ENCODE data around the gene VAMP8.
"Not testable (repeated sequence)": the region's sequence is repeated elsewhere in the genome, so short reads cannot be mapped to it uniquely, and the experiment has no call there.

VAMP8 gene

DNA sequence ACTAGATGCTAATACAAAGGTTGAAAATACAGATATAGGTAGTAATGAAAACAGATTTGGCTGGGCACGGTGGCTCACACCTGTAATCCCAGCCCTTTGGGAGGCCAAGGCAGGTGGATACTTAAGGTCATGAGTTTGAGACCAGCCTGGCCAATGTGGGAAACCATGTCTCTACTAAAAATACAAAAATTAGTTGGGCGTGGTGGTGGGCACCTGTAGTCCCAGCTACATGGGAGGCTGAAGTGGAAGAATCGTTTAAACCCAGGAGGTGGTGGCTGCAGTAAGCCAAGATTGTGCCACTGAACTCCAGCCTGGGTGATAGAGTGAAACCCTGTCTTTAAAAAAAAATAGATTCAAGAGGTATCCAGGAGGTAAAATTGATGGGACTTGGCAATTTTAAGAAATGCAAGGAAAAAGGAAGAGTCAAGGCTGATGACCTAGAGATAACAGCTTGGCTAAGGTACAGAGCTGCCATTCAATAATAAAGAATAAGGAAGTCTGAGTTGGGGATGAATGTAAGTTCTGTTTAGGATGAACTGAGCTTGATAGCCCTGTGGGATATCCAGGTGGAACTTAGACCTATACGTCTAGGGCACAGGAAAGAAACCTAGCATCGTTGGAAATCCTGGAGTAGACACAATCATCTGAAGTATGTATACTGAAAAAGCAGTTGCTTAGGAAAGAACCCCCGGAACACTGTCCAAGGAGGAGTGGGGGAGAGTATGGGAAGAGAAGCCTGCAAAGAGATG lies 29.4 kb upstream of the VAMP8 start:
- DNase-seq: no peak

DNA sequence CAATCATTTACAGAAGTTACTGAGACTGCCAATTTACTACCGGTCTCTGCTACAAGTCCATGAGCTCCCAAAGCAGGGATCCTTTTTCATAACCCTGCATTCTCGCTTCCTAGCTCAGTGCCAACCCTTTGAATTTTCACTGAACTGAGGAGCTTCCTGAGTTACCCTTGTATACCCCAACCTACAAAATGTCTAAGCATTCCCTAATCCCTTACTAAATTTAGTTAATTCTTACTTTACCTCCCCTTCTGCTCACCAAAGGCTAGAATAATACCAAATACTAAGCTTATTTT lies 28.8 kb upstream of the VAMP8 start:
- no peak for DNase-seq

DNA sequence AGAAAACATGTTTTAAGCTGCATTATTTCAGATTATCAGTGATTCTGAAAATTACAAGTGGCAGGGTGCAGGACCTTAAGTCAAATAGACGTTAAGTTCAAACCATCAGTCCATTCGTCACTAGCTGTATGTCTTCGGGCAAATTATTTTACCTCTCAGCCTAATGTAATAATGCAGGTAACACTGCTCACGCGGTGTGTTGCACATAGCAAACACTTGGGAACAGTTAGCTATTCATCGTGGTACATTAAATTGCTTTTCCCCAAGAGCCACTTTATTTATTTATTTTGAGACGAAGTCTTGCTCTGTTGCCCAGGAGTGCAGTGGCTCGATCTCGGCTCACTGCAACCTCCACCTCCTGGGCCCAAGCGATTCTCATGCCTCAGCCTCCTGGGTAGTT lies 28.3 kb upstream of the VAMP8 start:
- DNase-seq: no peak

DNA sequence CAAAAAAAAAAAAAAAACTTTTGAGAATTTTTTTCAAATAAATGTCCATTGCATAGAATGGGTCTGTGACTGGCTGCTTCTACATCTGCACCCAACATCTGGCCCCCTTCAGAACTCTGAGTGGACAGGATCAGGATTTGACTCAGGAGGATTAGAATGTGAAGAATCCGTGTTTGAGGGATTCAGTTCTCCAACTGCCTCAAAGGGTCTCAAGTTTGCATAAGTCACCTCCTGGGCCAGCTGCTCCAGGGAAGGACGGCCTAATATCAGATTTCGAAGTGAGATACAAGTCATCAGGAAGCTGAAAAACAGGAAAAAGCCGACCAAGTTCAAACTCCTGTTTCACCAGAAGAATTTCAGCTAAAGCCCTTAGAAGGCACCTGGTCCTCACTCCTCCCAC lies 27.6 kb upstream of the VAMP8 start:
- no peak for DNase-seq

DNA sequence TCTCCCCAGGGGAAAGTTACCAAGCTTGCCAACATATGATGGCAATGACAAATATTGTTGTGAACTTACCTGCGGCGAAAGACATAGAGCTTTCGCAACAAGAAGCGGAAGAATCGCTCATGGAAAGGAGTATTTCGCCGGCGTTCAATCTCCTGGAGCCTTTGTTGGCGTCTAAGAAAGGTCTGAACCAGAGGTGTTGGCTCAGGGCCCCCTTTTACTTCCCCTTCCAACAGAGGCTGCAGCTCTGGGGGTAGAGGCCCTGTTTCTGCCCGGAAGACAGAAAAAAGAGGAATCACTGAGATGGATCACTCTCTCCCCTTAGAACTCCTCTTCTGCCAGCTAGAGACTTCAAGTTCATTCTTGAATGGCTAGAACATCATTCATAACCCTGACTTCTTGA lies 26.9 kb upstream of the VAMP8 start:
- no peak for DNase-seq

DNA sequence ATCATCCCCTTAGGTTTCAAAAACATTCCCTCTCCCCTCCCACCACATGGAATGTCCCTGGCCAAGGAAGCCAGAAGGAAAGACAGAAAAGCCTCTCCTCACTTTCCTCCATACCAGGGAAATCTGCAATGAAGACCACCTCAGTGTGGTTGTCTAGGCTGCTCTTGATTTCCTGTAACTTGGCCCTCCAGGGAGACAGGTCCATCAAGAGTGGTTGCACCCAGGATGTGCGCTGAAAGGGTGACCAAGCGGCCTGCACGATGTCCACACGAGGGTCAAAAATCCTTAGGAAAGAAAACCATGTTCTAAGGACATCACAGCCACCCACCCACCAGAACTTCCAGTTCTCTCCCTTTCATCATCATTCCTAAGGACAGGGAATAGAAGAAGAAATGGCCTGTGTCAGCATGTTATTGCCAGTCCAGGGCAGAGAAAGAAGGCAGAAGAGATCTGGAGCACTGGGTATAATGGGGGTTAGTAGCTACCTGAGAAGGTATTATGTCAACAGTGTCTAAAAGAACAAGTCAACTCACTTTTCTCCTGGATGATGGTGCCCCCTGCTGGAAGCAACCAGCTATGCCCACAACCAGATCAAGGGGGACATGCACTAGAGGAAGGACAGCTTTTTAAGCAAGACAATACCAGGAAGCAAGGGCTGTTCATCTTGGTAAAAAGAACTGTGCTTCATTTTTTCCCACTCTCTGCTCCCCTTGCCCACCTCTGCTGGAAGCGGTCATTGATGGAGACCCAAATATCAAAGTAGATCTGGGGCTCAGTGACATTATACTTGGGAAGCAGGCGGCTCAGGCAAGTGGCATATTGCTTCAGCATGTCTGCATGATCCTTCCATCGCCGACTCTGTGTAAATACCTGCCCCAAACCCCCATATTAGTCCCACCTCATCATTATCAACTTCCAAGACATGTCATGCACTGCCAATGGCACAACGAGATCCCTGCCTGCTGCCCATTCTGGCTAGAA lies 25.4 kb upstream of the VAMP8 start:
- DNase-seq: peak; percentile 82

DNA sequence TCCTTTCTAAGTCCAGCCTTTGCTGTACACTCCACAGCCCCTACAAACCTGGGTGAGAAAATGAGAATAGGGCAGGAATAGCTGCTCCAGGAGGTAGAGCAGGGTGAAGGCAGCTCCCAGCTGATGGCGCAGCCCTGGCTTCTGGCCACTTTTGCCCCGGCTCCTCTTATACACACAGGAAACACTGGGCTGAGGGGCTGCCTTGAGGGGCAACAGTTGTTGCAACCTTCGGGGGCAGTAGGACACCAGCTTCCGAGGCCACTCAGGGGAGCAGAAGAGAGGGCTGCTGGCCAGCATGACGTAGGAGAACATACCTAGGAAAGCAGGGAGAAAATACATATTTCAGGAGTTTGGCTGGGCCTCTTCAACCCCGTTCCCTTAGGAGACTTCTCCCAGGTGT lies 24.2 kb upstream of the VAMP8 start:
- no peak for DNase-seq

DNA sequence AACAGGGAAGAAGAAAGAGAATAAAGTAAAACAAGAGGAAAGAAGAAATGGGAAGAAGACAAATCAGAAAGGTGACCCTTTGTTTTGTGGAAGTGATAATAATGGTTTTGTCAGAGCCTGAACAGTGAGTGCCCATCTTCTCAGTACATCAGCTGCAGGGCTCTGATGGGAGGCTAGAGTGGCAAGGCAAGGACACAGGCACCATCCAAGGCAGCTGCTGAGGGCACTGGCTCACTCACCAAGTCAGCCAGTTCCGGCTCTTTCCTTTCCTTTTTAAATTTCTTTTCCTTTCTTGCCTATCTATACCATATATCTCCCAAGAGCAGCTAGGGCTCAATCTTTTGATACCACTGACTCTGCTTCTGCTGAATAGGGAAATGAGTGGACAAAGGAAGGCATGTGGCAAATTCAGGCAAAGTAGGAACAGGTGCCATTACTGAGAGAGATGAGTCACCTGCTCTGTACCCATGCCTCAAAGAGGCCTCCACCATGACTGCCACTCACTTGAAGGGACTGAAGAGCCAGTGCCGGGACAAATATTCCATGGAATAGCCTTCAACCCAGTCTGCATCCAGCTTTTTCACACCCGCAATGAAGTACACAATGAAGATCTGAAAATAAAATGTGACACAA lies 22.3 kb upstream of the VAMP8 start:
- DNase-seq: no peak

DNA sequence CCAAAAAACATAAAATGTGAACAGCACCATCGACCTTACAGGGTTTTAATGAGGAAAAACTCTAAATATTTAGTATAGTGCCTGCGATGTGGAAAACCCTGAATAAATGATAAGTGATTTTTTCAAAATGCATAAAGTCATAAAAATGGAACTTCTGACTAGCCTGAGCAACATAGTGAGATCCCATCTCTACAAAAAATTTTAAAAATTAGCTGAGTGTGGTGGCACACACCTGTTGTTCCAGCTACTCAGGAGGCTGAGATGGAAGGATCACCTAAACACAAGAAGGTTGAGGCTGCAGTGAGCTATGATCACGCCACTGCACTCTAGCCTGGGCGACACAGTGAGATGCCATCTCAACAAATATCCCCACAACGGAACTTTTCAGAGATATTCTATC lies 20.3 kb upstream of the VAMP8 start:
- no peak for DNase-seq

DNA sequence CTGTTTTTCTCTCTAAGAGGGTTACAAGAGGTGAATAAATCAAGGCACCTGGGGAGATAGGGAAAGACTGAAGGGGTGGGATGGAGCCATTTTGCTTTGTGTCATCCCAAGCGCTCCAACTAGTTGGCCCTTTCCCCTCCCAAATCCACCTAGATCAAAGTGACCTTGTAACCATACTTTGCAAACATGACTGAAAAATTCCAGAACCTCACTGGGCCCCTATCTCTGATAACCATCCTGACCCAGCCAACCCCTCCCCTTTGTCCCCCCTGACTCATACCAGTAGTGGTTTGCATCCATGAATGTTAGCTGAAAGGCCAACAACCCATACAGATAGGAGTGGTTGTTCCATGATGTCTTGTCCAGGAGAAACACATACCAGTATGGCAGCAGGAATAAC lies 19.2 kb upstream of the VAMP8 start:
- DNase-seq: no peak

DNA sequence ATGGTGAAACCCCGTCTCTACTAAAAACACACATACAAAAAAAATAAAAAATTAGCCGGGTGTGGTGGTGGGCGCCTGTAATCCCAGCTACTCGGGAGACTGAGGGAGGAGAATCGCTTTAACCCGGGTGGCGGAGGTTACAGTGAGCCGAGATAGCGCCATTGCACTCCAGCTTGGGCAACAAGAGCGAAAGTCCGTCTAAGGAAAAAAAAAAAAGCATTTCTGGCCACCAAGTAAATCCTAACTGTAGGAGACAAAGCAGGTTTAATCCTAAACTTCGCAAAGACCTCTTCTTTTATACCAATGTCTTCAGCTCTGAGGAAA lies 17.0 kb upstream of the VAMP8 start:
- DNase-seq: not testable (repeated sequence)

DNA sequence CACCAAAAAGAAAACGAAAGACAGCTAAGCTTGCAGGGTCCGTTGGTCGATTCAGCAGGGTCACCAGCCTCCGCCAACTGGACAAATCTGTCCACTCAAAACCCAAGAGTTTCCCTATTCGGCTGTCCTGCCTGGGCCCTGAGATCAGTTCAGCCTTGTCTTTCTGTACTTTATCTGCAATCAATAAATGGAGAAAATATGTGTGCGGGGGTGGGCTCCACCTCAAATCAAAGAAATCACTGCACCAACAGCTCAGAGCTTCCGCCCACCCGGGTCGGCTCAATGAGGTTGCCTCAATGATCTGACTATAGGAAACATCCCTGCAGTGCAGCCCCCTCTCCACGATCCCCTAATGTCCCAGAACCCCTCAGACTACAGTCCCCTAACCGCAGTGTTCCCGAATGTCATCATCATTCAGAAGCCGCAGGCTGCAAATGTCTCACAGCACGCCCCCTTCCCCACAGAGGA lies 16.5 kb upstream of the VAMP8 start:
- no peak for DNase-seq

DNA sequence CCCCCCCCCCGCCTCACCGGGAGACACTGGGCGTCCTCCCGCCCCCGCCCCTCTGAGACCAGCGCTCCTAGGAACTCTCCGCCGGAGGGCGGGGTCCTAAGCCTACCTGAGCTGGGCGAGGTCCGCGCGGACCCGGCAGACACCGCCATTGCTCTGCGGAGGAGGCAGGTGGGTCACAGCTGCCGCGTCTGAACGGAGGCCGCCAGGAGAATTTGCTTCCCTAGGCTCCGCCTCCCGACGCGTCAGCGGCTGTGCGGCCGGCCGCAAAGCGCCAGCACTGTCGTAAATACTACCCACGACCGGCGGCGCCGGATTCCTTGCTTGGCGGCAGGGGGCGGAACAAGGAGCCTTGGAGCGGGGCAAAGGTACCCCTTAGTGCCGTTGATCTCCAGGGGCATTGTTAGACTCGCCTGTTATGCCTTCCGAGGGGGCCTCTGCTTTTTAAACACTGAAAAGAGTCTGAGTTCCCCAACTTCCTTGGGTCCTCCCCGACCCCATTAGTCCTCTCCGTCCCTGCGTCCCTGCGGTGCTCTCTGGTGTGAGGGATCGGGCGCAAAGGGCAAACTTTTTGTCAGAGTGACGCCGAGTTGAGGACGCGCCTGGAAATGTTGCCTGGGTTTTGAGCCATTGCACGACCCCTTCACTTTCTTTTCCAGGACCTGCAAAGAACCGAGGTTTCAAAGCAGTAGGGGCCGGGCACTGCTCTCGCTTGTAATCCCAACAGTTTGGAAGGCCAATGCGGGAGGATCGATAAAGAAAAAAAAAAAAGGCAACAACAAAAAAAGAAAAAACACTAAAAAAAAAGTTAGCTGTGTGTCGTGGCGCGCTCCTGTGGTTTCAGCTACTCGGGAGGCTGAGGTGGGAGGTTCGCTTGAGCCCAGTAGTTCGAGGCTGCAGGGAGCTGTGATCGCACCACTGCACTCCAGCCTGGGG lies 15.8 kb upstream of the VAMP8 start, which contains the start of gene GGCX:
TSS of gene GGCX (minus strand) at position 214 of the 933 bp plus-strand sequence. CDS start at position 149, 65 bp downstream.
- peak; percentile 92 for DNase-seq

DNA sequence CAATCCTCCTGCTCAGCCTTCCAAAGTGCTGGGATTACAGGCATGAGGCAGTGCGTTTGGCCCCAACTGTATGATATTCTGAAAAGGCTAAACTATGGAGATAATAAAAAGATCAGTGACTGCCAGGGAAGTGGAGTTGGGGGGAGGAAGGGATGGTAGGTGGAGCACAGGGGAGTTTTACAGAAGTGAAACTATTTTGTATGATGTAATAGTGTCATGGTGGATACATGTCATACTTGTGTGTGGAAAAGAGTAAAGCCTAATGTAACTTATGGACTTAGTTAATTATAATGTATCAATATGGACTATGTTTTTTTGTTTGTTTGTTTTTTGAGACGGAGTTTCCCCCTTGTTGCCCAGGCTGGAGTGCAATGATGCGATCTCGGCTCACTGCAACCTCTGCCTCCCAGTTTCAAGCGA lies 13.2 kb upstream of the VAMP8 start:
- no peak for DNase-seq

DNA sequence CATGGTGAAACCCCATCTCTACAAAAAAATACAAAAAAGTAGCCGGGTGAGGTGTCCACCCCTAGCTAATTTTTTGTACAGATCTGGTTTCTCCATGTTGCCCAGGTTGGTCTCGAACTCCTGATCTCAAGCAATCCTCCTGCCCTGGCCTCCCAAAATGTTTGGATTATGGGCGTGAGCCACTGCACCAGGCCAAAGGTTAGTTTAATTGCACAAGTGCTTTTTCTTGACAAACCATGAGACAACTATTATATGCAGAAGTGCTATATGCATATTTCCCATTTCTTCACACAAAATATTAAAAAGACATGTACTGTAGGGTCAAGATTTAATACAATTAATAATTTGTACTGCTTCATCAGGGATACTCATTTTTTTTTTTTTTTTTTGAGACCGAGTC lies 11.1 kb upstream of the VAMP8 start:
- no peak for DNase-seq

DNA sequence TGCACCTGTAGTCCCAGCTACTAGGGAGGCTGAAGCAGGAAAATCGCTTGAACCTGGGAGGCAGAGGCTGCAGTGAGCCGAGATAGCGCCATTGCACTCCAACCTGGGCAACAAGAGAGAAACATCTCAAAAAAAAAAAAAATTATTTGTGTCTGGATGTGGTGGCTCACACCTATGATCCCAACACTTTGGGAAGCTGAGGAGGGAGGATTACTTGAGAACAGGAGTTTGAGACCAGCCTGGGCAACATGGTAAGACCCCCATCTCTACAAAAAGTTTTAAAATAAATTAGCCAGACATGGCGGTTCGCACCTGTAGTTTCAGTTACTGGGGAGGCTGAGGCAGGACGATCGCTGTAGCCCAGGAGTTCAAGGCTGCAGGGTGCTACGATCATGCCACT lies 1.6 kb upstream of the VAMP8 start:
- DNase-seq: no peak

DNA sequence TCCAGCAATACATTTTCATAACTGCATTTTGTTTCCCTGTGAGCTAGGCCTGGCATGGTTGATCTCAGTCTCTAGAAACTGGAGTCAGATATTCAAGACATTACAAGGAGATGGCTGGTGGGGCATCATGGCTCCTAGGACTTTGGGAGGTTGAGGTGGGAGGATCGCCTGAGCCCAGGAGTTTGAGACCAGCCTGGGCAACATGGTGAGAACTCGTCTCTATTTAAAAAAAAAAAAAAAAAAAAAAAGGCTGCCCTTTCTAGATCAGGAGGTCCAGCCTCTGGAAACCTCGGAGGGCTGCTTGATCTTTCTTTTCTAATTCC lies 362 bp upstream of the VAMP8 start:
- DNase-seq: no peak

DNA sequence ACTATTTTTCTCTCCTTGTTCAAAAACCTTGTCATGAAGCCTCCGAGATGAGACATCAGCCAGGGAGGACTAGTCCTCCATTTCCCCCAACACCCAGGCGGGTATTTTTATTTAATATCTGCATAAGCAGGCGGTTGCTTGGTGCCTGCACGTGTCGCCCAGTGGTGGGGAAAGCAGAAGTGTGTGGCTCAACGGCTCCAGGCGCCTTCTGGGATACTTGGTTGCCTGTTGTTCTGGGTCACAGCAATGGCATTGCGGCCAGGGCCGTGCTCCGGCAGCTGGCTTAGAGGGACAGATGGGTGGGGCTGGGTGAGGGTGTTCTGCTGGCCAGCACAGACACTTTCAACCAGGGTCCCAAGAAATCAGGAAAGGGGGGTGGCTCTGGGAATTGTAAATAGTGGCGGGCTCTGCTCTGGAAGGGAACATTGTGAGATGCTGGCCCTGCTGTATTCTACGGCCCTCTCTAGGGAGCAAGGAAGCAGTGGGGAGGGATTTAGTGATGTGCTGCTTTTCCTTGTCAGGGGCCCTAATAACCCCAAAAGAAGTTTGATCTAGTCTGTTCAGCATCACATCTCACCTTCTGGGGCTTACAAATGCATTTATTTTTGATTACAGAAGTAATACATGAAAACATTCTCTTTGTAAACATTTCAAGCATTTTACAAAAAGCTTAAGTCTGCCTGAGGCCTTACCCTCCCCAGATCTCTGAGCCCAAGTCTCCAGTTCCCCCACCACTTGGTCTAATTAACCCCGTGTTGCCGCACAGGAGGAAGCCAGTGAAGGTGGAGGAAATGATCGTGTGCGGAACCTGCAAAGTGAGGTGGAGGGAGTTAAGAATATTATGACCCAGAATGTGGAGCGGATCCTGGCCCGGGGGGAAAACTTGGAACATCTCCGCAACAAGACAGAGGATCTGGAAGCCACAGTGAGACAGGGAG lies 1.1 kb downstream of the VAMP8 start:
- DNase-seq: no peak

DNA sequence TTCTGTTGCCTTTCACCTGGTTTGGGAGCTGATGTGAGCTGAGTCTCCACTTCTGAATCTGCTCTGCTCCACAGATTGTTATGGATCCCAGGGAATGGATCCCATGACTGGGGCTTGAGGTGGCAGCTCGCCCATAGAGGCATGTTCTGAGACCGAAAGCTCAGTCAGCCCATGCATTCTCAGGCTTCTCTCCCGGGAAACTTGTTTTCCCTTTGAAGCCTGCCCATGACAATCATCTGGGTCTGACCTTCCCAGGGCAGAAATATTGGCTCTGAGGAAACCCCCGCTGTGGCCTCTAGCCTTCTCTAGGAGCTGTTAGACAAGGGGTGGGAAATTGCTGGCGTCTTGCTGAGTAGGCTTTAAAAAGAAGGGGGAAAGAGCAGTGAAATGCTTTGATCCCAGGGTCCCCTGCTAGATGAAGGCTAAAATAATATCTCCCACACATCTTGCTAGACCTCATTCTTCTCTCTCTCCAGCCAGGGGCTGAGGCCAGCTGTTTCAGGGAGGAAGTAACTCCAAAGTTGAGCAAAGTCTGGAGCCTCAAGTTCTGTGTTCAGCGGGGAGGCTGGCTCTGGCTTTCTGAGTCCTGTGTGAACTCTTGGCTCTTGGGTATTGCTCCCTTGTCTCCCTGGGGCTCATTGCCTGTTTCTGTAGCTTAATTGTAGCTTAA lies 2.0 kb downstream of the VAMP8 start:
- no peak for DNase-seq

DNA sequence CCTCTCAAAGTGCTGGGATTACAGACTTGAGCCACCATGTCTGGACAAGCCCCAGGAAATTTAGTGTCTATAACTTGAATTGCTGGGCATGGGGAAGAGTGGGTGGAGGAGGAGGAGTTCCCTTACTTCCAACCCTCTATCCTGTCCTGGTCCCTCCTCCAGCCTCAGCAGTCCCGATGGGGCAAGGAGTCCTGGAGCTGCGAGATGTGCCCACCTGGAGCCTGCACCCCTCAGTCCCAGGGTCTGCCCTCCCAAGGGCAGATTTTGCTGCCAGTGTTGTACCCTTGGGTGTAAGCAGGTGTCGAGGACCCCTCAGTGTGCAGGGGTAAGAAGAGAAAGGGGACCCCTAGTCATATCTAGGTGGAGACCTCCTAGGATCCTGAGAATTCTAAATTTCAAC lies 2.8 kb downstream of the VAMP8 start:
- no peak for DNase-seq

DNA sequence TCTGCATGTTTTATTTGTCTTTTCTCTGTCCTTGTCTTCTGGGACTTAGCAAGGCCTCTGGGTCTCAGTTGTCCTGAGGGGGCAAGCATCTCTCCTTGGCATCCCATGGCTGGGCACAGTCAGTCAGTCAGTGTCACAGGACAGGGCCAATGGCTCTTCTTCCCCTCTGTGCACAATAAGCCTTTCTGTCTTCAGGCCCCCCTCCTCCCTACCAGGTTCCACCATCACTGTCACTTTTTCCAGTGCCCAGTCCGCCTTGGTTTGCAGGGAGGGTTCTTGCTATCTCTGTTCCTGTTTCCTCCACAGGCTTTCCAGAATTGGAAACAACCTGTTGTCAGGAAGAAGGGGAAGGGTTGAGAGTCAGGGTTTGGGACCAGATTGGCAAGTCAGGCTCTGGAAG lies 5.1 kb downstream of the VAMP8 start:
- no peak for DNase-seq

Data from effector CD8-positive, alpha-beta T cell (primary cell).